Globus pallidus (tissue), 1 donor: ENCODE data around the gene WDR1.

Experiments used
- DNase-seq: peaks from one replicate; pipeline ENCODE4 v3.0.0-alpha.2; 2015; ENCODE audit warnings: low spot score

WDR1 gene

DNA sequence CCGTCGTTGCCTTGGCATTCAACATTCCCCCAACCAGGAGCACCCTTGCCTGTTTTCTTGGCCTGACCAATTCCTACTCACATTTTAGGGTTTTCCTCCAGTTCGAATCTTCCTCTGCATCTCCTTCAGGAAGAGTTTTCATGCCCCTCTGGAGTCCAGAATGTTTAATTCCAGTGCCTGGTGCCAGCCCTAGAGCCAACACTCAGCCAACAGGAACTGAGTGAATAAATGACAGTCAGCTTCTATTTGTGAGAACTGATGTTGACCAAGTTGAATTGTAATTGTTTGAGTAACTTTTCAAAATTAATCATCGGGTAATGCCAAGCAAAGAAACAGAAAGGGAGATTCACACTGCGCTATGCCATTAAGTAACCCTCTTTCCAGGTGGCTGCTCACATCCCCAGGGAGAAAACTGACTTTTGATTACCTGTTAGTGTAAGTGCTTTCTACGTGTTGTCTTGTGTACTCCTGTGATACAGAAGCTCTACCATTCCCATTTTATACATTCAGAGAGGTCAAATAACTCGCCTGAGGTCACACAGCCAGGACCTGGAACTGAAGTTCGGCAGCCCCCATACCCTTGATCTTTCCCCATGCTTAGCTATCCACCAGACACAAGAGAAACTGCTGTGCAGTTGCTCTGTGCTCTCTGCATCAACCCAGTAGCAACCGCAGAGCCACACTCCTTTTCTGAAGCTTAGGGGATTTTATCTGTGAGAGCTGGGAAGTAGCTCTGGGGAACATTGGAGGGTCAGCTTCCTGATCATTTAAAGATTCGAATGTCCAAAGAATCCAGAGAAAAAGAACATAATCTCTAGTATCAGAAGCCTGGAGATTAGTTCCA, 76.3 kb downstream of the WDR1 start:
- DNase-seq: no peak

DNA sequence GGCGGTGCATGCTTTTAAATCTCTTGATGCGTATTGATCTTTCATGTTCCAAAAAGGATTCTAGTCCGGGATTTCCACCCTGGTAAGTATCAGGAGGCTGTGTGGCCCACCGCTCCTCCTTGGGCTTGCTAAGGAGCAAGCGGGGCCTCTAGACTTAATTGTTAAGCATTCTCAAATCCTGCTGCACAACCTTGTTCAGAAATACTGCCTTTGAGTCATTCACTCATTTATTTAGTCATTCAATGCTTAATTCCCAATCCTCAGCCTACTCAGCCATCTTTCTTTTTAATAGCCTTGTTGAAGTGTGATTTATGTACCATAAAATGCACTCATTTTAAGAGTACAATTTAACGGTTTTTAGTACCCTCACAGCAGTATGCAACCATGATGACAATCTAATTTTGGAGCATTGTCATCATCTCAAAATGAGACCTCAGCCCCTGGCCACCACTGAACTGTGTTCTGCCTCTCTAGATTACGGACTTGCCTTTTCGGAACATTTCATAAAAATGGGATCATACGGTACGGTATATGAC, 79.7 kb downstream of the WDR1 start:
- DNase-seq: no peak

DNA sequence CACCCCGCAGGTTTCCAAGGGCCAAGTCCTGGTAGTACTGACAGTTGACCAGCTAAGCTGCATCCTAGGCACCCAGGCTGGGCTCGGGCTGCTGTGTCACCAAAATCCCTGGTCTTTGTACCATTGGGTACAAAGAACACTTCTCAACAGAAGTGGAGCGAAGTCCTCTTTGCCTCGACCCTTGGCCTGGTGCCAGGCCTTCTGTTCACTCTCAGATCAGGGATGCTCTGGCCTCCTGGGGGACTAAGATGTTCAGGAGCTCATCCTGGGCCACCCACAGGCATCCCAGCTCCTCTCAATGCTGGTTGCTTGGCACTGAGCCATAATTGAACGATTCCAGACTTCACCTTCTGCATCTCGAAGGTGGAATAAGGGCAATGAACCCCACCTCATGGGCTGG, 81.5 kb downstream of the WDR1 start:
- DNase-seq: no peak

DNA sequence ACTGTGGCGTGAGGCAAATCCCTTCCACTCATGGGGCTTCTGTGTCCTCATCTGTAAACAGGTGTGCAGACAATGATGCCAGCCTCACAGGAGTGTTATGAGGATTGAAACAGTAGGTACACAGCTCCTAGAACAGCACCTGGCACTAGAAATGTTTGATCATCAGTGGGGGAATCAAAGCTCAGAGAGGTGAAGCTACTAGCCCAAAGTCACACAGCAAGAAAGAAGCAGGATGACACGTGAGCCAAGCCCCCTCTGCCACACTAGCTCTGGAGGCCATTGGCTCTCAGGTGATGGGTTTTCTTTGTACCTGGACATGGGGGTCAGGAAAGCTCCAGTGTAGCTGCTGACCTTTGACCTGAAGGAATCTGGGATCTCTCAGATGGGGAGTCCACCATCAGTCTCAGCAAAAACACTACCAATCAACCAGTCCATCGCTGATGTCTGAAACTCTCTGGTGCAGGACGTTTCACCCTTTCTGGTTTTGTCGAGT, 81.9 kb downstream of the WDR1 start:
- DNase-seq: no peak

DNA sequence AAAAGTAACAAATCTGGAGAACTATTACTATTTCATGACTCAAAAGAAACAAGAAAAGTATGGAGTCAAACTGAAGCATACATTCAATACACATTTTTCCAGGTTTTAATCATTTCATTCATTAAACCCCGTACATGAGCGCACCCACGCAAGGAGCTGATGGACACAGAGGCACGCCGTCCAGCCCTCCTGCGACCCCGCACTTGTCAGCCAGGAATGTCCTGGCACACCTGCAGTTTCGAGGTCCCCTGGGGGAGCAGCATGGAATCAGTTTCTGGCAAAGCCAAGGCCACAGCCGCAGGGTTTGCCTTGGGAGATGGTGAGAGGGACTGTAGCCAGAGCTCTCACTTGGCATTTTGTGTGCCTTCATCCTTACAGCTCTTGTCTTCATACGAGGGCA, 82.5 kb downstream of the WDR1 start:
- no peak for DNase-seq

DNA sequence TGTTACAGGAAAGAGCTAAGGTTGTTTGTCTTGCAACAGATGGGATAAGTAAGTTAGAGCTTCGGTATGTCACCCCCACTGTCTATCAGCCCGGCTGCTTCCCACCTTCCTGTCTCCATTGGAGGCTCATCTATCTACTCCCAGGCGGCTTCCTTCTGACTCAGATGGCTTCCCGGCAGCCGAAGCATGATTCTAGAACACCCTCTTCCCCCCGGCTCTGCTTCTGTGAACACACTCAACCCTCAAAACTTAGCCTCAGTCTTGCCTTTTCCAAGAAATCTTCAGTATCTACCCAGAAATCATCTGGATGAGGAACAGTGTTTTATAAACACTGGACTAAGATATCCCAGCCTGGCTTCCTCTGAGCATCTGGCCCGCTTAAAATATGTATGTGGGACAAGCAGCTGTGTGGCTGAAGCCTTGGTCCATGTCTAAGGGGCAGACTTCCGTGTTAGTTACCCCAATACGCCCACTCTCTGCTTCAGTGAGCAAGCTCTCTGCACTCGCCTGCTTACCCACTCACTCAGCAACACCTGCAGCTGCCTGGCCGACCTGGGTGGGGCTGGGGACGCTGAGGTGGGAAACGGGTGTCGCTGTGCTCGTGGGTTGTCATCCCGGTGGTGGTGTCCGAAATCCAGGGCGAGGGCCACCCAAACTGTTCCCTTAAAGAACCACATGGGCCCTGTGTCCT, 83.3 kb downstream of the WDR1 start:
- DNase-seq: no peak

DNA sequence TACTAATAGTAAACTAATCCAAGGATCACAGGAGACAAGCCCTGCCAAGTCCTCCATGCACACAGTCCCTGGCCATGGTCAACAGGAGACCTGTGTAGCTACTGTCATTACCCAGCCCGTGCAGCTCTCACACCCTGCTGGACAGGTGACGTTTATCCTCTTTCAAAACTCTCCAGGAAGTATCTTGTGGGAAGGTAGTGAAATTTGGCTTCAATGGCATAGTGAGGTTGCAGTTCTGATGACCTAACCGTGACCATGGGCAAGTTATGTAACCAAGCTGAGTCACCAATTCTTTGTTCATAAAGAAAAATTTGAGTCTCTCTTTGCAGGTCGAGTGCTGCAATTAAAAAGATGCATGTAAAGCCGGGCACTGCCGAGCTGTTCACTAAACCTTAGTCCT, 84.0 kb downstream of the WDR1 start:
- DNase-seq: no peak

DNA sequence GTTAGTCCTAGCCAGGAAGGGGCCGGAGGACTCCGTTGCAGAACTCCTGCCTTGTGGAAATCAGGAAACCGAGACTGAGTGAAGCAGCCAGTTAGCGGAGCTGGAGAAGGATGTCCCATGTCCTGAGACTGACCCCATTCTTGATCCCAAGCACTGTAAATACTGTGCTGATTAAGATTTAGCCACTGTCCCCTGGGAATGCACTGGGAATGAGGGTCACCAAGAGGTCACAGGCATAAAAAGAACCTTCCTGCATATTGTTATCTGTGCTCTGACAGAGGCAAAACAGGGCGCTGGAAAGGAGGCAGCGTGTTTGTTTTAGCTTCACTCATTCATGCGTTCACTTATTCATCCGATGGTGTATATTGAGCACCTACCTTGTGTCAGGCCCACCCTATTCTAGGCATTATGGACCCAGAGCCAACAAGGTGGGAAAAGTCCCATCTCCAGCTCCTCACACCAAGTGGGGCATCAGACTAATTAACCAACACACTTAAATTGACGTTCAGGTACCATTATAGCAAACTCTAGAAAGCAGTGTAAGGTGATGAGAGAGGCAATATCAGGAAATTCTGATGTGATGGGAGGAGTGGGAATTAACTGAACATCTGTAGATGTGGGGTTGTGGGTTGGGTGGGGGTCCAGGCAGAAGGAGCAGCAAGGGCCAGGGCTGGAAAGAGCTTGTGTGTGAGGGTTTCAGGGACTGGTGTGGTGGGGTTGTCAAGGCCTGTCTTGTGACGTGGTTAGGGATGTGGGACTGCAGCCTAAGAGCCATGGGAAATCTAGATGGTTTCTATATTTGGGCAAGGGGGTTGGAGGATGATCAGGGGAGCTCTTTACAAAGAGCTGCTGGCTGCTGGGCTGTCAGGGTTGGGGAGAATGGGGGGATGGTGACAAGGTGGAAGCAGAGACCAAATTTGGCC, 84.7 kb downstream of the WDR1 start:
- DNase-seq: no peak

DNA sequence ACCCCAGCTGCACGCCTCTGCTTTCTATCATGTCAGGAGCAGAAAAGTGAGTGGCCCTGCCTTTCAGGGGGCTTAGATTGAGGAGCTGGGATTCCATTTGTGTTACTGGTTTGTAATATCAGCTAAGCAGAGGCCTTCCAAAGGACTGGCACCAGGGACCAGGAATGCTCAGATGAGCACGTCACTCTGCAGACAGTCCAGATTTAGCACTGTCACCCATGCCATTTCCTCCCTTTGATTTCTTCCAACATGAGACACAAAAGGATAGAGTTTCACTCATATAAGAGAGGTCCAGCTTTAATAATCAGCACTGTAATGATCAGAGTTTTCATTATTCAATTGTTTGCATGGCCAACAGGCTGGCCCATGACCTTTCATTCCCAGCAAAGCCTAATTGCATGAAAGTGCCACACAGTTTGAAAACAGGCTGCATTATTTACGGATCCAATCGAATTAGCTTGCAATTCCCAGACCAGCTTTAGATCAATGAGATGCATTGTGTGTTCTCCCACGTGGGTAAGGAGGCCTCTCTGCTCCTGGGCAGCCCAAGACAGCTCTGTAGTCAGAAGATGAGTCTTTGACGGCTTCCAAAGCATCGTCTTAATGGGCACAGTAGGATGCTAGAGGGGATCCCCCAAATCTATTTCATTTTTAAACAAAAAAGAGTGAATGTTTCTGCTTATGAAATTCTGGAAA, 85.5 kb downstream of the WDR1 start:
- DNase-seq: peak; percentile 75

DNA sequence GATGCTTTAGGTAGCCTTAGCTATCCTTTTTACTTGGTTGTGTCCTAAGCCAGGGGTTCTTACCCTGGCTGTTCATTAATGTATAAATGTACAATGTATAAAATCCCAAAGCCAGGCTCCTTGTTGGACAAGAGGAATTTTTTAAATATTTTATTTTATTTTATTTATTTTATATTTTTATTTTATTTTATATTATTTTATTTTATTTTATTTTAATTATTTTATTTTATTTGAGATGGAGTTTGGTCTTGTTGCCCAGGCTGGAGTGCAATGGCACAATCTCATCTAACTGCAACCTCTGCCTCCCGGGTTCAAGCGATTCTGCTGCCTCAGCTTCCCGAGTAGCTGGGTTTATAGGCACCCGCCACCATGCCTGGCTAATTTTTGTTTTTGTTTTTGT, 87.2 kb downstream of the WDR1 start:
- DNase-seq: no peak

DNA sequence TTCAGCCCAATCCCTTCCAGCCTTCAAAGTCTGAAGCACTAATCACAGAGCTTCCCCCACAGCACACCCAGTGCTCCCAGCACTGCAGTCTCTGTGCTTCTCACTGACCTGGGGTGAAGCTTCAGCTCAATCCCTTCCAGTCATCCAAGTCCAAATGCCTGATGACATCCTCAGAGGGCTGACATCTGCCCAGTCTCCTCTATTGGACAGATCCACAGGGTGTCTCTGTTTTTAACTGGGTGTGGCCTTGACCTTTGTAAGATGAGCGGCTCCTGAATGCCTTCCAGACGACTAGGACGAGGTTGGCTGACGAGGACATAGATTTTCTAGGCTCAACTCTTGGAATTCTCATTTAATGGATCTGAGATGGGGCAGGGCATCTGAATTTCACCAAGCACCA, 87.7 kb downstream of the WDR1 start:
- no peak for DNase-seq

DNA sequence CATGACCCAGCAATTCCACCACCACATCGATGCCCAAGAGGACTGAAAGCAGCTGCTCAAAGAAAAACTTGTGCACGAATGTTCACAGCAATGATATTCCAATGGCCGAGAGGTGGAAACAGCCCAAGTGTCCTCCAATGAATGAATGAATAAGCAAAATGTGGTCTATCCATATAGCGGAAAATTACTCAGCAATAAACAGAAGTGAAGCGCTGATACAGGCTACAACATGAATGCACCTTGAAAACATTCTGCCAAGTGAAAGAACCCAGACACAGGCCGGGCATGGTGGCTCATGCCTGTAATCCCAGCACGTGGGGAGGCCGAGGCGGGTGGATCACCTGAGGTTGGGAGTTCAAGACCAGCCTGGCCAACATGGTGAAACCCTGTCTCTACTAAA, 90.1 kb downstream of the WDR1 start:
- no peak for DNase-seq

DNA sequence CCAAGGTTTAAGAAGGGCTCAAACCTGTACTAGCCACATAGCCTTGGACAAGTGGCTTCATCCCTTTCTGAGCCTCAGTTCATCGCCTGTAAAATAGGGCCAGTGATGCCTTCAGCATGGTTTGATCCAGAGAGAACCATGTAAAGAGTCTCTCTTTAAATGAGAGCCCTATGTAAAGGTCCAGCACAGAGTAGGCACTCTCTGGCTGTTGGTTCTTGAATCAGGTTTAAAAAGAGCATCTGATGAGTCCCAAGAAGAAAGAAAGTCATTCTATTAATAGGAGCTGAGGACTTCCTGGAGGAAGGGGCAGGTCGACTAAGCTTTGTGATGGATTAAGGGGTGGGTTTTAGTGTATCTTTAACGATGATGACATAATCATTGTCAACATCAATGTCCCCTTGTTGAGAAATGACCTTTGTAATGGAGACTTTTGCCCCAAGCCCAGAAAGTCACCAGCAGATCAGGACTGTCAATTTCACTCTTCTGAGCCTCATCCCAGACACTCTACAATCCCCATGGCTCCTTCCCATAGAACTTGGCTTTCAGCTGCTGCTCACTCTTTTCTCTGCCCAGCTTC, 91.3 kb downstream of the WDR1 start:
- DNase-seq: no peak
